ENCODE data around the gene PSMA3. TPM values are rescaled to one million over a fixed set of nuclear protein-coding genes. Genes with fewer than 3 reads are reported as not detected.

Gene PSMA3
- total RNA-seq, 2 donors from 2014 or later = 279 to 291 TPM

GRCh38 chr14:58298477-58299400 lies 54.1 kb downstream of the PSMA3 start, which contains the start of gene ARID4A:
Gene ARID4A (plus strand): TSS chr14:58298555. CDS start chr14:58299855, 1,300 bp downstream.
- Mint-ChIP-seq H3K4me3 (no peak within 1 kb of the TSS), H3K36me3 (ENCODE audit: low read depth) (peaks cover 40% of the 10 kb centered on the region), H3K27me3 (ENCODE audit: insufficient read depth) (no peaks in the 10 kb centered on the region), H3K9me3 (no peaks in the 10 kb centered on the region), H3K4me1 (peaks cover 15% of the 10 kb centered on the region), H3K27ac (no peak within 1 kb of the TSS)
- peaks cover 42% of the 10 kb centered on the region for H3K36me3 ChIP-seq (ENCODE audit: control insufficient read depth, insufficient read depth, low read length)
- H3K4me3 ChIP-seq (ENCODE audit: low read length) = peak within 1 kb of the TSS; percentile 100
- H3K9me3 ChIP-seq (ENCODE audit: control insufficient read depth, low read length) = no peaks in the 10 kb centered on the region
- WGBS, 2 experiments (ENCODE audit: insufficient coverage in 1 of 2, insufficient read length in 1 of 2) = 0 to 1% methylated on average over 31 to 68 of the region's 79 CpGs
- H3K4me1 ChIP-seq (ENCODE audit: control insufficient read depth, insufficient read depth, low read length) = no peaks in the 10 kb centered on the region
- peak; percentile 96 for DNase-seq
- peak within 1 kb of the TSS; percentile 98 for H3K27ac ChIP-seq (ENCODE audit: low read depth, low read length)
- no peak for TF ChIP-seq CTCF (conservative IDR thresholded peaks at IDR 0.05)
- H3K27me3 ChIP-seq (ENCODE audit: control insufficient read depth, insufficient read depth, low read length, poor library complexity, severe bottlenecking) = no peaks in the 10 kb centered on the region
- H3K9ac ChIP-seq (ENCODE audit: extremely low read depth, low read length, poor library complexity, severe bottlenecking) = peak within 1 kb of the TSS; percentile 97

GRCh38 chr14:58299401-58300330 lies 55.0 kb downstream of the PSMA3 start:
- H3K9ac ChIP-seq (ENCODE audit: extremely low read depth, low read length, poor library complexity, severe bottlenecking) = peak overlapping the region; percentile 53
- H3K27ac Mint-ChIP-seq = peak overlapping the region; percentile 81
- 7% methylated on average over 26 to 48 of the region's 48 CpGs for WGBS, 2 experiments (ENCODE audit: insufficient coverage in 1 of 2, insufficient read length in 1 of 2)
- no peak overlapping the region for H3K4me3 Mint-ChIP-seq
- no peaks in the 10 kb centered on the region for H3K27me3 ChIP-seq (ENCODE audit: control insufficient read depth, insufficient read depth, low read length, poor library complexity, severe bottlenecking)
- TF ChIP-seq CTCF (conservative IDR thresholded peaks at IDR 0.05) = no peak
- no peaks in the 10 kb centered on the region for H3K9me3 ChIP-seq (ENCODE audit: control insufficient read depth, low read length)
- no peaks in the 10 kb centered on the region for H3K27me3 Mint-ChIP-seq (ENCODE audit: insufficient read depth)
- no peaks in the 10 kb centered on the region for H3K4me1 ChIP-seq (ENCODE audit: control insufficient read depth, insufficient read depth, low read length)
- H3K27ac ChIP-seq (ENCODE audit: low read depth, low read length) = no peak overlapping the region
- no peaks in the 10 kb centered on the region for H3K9me3 Mint-ChIP-seq
- DNase-seq = peak; percentile 72
- peak overlapping the region; percentile 100 for H3K4me3 ChIP-seq (ENCODE audit: low read length)
- H3K36me3 ChIP-seq (ENCODE audit: control insufficient read depth, insufficient read depth, low read length) = peaks cover 40% of the 10 kb centered on the region
- peaks cover 15% of the 10 kb centered on the region for H3K4me1 Mint-ChIP-seq
- peaks cover 32% of the 10 kb centered on the region for H3K36me3 Mint-ChIP-seq (ENCODE audit: low read depth)

GRCh38 chr14:58301416-58301815 lies 56.8 kb downstream of the PSMA3 start:
- DNase-seq = no peak
- H3K4me1 Mint-ChIP-seq = peaks cover 12% of the 10 kb centered on the region
- 100% methylated on average over 3 of the region's 3 CpGs; no CpG with 5 or more reads in 1 of the 2 experiments for WGBS, 2 experiments (ENCODE audit: insufficient coverage in 1 of 2, insufficient read length in 1 of 2)
- Histone ChIP-seq H3K27ac (ENCODE audit: low read depth, low read length) (no peak overlapping the region), H3K4me3 (ENCODE audit: low read length) (no peak overlapping the region), H3K36me3 (ENCODE audit: control insufficient read depth, insufficient read depth, low read length) (peaks cover 42% of the 10 kb centered on the region), H3K4me1 (ENCODE audit: control insufficient read depth, insufficient read depth, low read length) (no peaks in the 10 kb centered on the region), H3K27me3 (ENCODE audit: control insufficient read depth, insufficient read depth, low read length, poor library complexity, severe bottlenecking) (no peaks in the 10 kb centered on the region), H3K9ac (ENCODE audit: extremely low read depth, low read length, poor library complexity, severe bottlenecking) (no peak overlapping the region), H3K9me3 (ENCODE audit: control insufficient read depth, low read length) (no peaks in the 10 kb centered on the region)
- no peaks in the 10 kb centered on the region for H3K27me3 Mint-ChIP-seq (ENCODE audit: insufficient read depth)
- no peak overlapping the region for H3K27ac Mint-ChIP-seq
- H3K36me3 Mint-ChIP-seq (ENCODE audit: low read depth) = peaks cover 34% of the 10 kb centered on the region
- no peak overlapping the region for H3K4me3 Mint-ChIP-seq
- H3K9me3 Mint-ChIP-seq = no peaks in the 10 kb centered on the region
- TF ChIP-seq CTCF (conservative IDR thresholded peaks at IDR 0.05) = no peak
